Neuronal stem cell (in vitro differentiated cells): Measurements from ENCODE around the gene PRDM10.

Source experiments
- DNase-seq: peaks from one replicate; pipeline ENCODE4 v3.0.0-alpha.2; 2013; ENCODE audit warnings: low spot score
- H2AFZ ChIP-seq: one replicate; pipeline ENCODE4 v1.6.1; 2013; ENCODE audit warnings: mild to moderate bottlenecking, low read length, inconsistent platforms
- H2AK5ac ChIP-seq: 2 replicates; pipeline ENCODE4 v1.6.1; 2013; ENCODE audit warnings: low read depth, mild to moderate bottlenecking, inconsistent platforms, low read length, moderate library complexity, mixed read lengths
- H2BK120ac ChIP-seq: 2 replicates; pipeline ENCODE4 v1.6.1; 2013; ENCODE audit warnings: low read depth, mild to moderate bottlenecking, inconsistent platforms, low read length, moderate library complexity, mixed read lengths
- H2BK12ac ChIP-seq: one replicate; pipeline ENCODE4 v1.6.1; 2013; ENCODE audit warnings: low read length, inconsistent platforms
- H2BK15ac ChIP-seq: 2 replicates; pipeline ENCODE4 v1.6.1; 2013; ENCODE audit warnings: mild to moderate bottlenecking, low read length, inconsistent platforms, mixed read lengths
- H2BK5ac ChIP-seq: one replicate; pipeline ENCODE4 v1.6.1; 2013; ENCODE audit warnings: inconsistent platforms, mild to moderate bottlenecking, low read length, moderate library complexity
- H3K14ac ChIP-seq: one replicate; pipeline ENCODE4 v1.6.1; 2013; ENCODE audit warnings: low read length, inconsistent platforms
- H3K18ac ChIP-seq: 2 replicates; pipeline ENCODE4 v1.6.1; 2013; ENCODE audit warnings: low read length, inconsistent platforms
- H3K23ac ChIP-seq: 2 replicates; pipeline ENCODE4 v1.6.1; 2013; ENCODE audit warnings: low read depth, mild to moderate bottlenecking, mixed read lengths, low read length, inconsistent platforms; ENCODE audit not compliant: poor library complexity
- H3K27ac ChIP-seq: replicated peaks from 3 replicates; pipeline ENCODE4 v1.5.1; 2013; ENCODE audit warnings: low read length, inconsistent platforms
- H3K27me3 ChIP-seq, 3 experiments: 2 replicates each; pipeline ENCODE4 v1.6.1; 2013; ENCODE audit warnings: low read length in 3 of 3, mild to moderate bottlenecking in 2 of 3, inconsistent platforms in 1 of 3, low read depth in 1 of 3, mixed read lengths in 1 of 3, moderate library complexity in 1 of 3; ENCODE audit not compliant: control insufficient read depth in 3 of 3, insufficient read depth in 3 of 3
- H3K36me3 ChIP-seq, 2 donors: replicated peaks in 1 of 2; 2 replicates each; pipeline ENCODE4 v1.6.1; 2013; ENCODE audit warnings: low read length in 2 of 2; ENCODE audit not compliant: control insufficient read depth in 2 of 2, insufficient read depth in 2 of 2
- H3K4ac ChIP-seq: 2 replicates; pipeline ENCODE4 v1.6.1; 2013; ENCODE audit warnings: inconsistent platforms, mild to moderate bottlenecking, low read length, moderate library complexity
- H3K4me1 ChIP-seq, 2 donors: 1 replicate in 1 of 2; 2 replicates in 1 of 2; pipeline ENCODE4 v1.6.1; 2013; ENCODE audit warnings: low read length in 2 of 2, low read depth in 1 of 2; ENCODE audit not compliant: control insufficient read depth in 2 of 2, insufficient read depth in 1 of 2
- H3K4me2 ChIP-seq: one replicate; pipeline ENCODE4 v1.6.1; 2013; ENCODE audit warnings: mild to moderate bottlenecking, low read length, inconsistent platforms; ENCODE audit not compliant: insufficient read depth, poor library complexity, severe bottlenecking
- H3K4me3 ChIP-seq, 2 donors: 2 replicates each; pipeline ENCODE4 v1.5.1; 2013; ENCODE audit warnings: low read length in 2 of 2, mild to moderate bottlenecking in 2 of 2, inconsistent platforms in 1 of 2, moderate library complexity in 1 of 2
- H3K79me1 ChIP-seq: one replicate; pipeline ENCODE4 v1.6.1; 2013; ENCODE audit warnings: low read depth, mild to moderate bottlenecking, inconsistent platforms, low read length, moderate library complexity
- H3K9ac ChIP-seq: one replicate; pipeline ENCODE4 v1.6.1; 2013; ENCODE audit warnings: mild to moderate bottlenecking, low read depth, low read length, inconsistent platforms; ENCODE audit not compliant: poor library complexity
- H3K9me3 ChIP-seq, 2 donors: replicated peaks in 1 of 2; 2 replicates each; pipeline versions ENCODE3 to v1.6.1; 2013; ENCODE audit warnings: low read length in 2 of 2, mild to moderate bottlenecking in 2 of 2, inconsistent platforms in 1 of 2, low read depth in 1 of 2, mixed read lengths in 1 of 2, moderate library complexity in 1 of 2; ENCODE audit not compliant: control insufficient read depth in 2 of 2, insufficient read depth in 1 of 2
- H4K8ac ChIP-seq: one replicate; pipeline ENCODE4 v1.6.1; 2013; ENCODE audit warnings: low read depth, mild to moderate bottlenecking, inconsistent platforms, low read length, moderate library complexity
- H4K91ac ChIP-seq: one replicate; pipeline ENCODE4 v1.6.1; 2013; ENCODE audit warnings: low read length, low read depth, mild to moderate bottlenecking, inconsistent platforms; ENCODE audit not compliant: poor library complexity
- WGBS, 2 donors: extraction: QIAGEN DNeasy Blood & Tissue Kit; methylation state at CpG; one replicate each; pipeline ENCODE4 v1.1.7; 2013; ENCODE audit warnings: missing lambda C conversion rate in 2 of 2, mixed read lengths in 1 of 2; ENCODE audit not compliant: insufficient read length in 2 of 2, insufficient replicate concordance in 1 of 2; ENCODE audit errors: extremely low coverage in 2 of 2; 5-methylcytosine and 5-hydroxymethylcytosine counted together

The PRDM10 gene

DNA sequence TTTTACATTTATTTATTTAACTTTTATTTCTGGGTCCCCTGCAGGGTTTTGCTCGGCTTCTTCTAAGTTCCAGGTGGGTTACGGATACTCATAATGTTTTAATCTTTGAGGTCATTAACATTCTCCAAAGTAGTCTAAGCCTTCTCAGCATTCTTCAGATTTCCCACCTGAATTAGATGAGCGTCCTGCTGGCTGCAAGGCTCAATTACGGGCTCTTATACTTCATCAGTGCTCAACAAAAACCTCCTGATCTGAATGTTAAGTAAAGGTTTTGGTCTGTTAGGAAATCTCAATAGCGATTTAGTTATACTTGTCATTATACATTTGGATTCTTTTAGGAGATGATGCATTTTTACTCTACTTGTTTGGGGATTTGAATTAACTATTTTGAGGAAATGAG is 80.0 kb downstream of the PRDM10 start:
- no peak overlapping the region for H3K4ac ChIP-seq
- peaks cover 8 to 35% of the 10 kb centered on the region in 2 donors for H3K36me3 ChIP-seq
- peaks cover 0 to 2% of the 10 kb centered on the region in 2 donors for H3K9me3 ChIP-seq
- H3K4me1 ChIP-seq = no peaks in the 10 kb centered on the region
- no peak overlapping the region for H2BK12ac ChIP-seq
- no peak overlapping the region for H3K18ac ChIP-seq
- no peak overlapping the region for H2BK5ac ChIP-seq
- H3K4me2 ChIP-seq = no peak overlapping the region
- H3K27ac ChIP-seq = no peak overlapping the region
- H2BK15ac ChIP-seq = no peak overlapping the region
- no peak overlapping the region for H3K4me3 ChIP-seq
- H2AFZ ChIP-seq = no peak overlapping the region
- no peak overlapping the region for H3K23ac ChIP-seq
- no peaks in the 10 kb centered on the region for H3K27me3 ChIP-seq
- H3K9ac ChIP-seq = no peak overlapping the region
- no peak overlapping the region for H2AK5ac ChIP-seq
- no peaks in the 10 kb centered on the region for H3K79me1 ChIP-seq
- no CpG with 5 or more reads among the region's 5 CpGs for WGBS, 2 donors
- no peak overlapping the region for H4K91ac ChIP-seq
- H3K14ac ChIP-seq = no peak overlapping the region
- H2BK120ac ChIP-seq = no peak overlapping the region
- H4K8ac ChIP-seq = no peak overlapping the region
- DNase-seq = no peak

DNA sequence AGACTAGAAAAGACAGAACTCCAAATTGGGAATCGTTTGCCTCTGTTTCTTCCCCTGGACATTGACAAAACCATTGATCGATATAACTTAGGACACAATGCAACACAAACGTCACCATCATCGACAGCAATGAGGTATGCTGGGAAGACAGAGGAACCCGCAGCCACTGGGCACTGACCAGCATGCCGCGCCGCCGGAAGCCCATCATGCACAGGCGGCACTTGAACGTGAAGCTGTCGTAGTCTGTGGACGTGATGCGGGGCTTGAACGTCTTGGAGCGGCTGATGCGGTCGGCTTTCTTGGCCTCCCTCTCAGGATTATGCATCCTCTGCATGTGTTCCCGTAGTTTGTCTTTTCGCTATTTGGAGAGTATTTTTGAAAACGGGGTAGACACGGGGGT is 84.3 kb downstream of the PRDM10 start:
- Histone ChIP-seq H3K14ac (no peak overlapping the region), H2BK12ac (no peak overlapping the region), H3K36me3 (peaks cover 22 to 56% of the 10 kb centered on the region in 2 donors), H3K18ac (no peak overlapping the region), H3K9me3 (peaks cover 0 to 4% of the 10 kb centered on the region in 2 donors), H3K23ac (no peak overlapping the region), H3K4me1 (no peaks in the 10 kb centered on the region), H3K4ac (no peak overlapping the region), H4K91ac (peak overlapping the region; percentile 75), H3K4me3 (peak overlapping the region in 1 of 2 donors; percentile 57), H3K9ac (no peak overlapping the region), H2BK15ac (no peak overlapping the region), H3K4me2 (no peak overlapping the region), H3K79me1 (no peaks in the 10 kb centered on the region), H2AK5ac (no peak overlapping the region), H4K8ac (peak overlapping the region; percentile 87), H2BK5ac (no peak overlapping the region), H3K27ac (no peak overlapping the region), H3K27me3 (no peaks in the 10 kb centered on the region), H2BK120ac (no peak overlapping the region), H2AFZ (no peak overlapping the region)
- no peak for DNase-seq
- no CpG with 5 or more reads among the region's 22 CpGs for WGBS, 2 donors

DNA sequence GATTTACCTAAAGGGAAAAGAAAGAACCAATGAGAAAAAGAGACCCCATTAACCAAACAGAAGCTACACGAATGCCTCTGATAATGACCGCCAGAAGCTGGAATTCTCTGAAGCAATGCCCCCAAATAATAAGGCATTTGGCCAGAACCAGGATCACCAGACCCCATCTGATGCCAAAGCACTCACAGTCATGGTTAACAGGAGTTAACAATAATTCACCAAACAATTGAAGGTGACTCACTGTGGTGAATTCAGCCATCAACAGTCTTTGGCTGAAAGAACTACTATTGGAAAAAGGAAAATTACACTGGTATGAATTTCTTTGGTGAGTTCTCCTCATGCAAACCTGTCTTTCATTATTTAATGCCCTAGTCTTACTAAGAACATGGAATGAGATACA is 85.4 kb downstream of the PRDM10 start:
- no peak overlapping the region for H2BK120ac ChIP-seq
- H3K4me3 ChIP-seq = no peak overlapping the region
- no peak overlapping the region for H3K14ac ChIP-seq
- H3K4me2 ChIP-seq = no peak overlapping the region
- no peak overlapping the region for H4K91ac ChIP-seq
- H3K79me1 ChIP-seq = no peaks in the 10 kb centered on the region
- H3K36me3 ChIP-seq = peaks cover 20 to 46% of the 10 kb centered on the region in 2 donors
- H3K9me3 ChIP-seq = peaks cover 0 to 4% of the 10 kb centered on the region in 2 donors
- no peak overlapping the region for H3K27ac ChIP-seq
- WGBS, 2 donors = no CpG with 5 or more reads among the region's 2 CpGs
- H3K4ac ChIP-seq = no peak overlapping the region
- no peak overlapping the region for H3K9ac ChIP-seq
- no peaks in the 10 kb centered on the region for H3K4me1 ChIP-seq
- no peak overlapping the region for H2BK5ac ChIP-seq
- H2BK15ac ChIP-seq = no peak overlapping the region
- no peak overlapping the region for H2BK12ac ChIP-seq
- no peak for DNase-seq
- no peak overlapping the region for H3K23ac ChIP-seq
- no peaks in the 10 kb centered on the region for H3K27me3 ChIP-seq
- H2AFZ ChIP-seq = no peak overlapping the region
- H2AK5ac ChIP-seq = no peak overlapping the region
- no peak overlapping the region for H4K8ac ChIP-seq
- H3K18ac ChIP-seq = no peak overlapping the region

DNA sequence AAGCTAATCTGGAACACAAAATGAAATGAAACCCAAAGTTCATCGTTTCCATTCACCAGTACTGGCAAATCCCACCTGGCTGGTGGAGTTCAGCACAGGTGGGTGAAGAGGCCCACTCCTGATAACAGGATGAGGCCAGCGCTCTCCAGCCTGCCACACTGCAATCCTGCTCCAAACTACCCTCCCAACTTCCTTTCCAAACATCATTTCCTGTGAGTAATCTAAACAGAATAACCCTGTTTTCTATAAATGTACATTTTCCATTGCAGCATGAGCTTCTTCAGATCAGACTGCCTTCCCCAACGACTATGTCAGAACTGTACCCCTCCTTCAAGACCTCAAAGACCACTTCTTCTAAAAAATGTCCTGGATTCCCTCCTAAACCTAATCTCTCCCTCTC is 91.3 kb downstream of the PRDM10 start:
- peaks cover 22 to 59% of the 10 kb centered on the region in 2 donors for H3K36me3 ChIP-seq
- no peak overlapping the region for H2AFZ ChIP-seq
- no peak overlapping the region for H3K4me3 ChIP-seq
- peaks cover 0 to 2% of the 10 kb centered on the region in 2 donors for H3K9me3 ChIP-seq
- no peak overlapping the region for H3K4me2 ChIP-seq
- H3K9ac ChIP-seq = no peak overlapping the region
- WGBS, 2 donors = no CpG with 5 or more reads among the region's 3 CpGs
- no peak overlapping the region for H3K14ac ChIP-seq
- no peak overlapping the region for H2AK5ac ChIP-seq
- H2BK12ac ChIP-seq = no peak overlapping the region
- H2BK5ac ChIP-seq = no peak overlapping the region
- H4K91ac ChIP-seq = no peak overlapping the region
- no peak for DNase-seq
- H3K79me1 ChIP-seq = no peaks in the 10 kb centered on the region
- no peak overlapping the region for H4K8ac ChIP-seq
- no peaks in the 10 kb centered on the region for H3K4me1 ChIP-seq
- no peak overlapping the region for H3K23ac ChIP-seq
- H3K4ac ChIP-seq = no peak overlapping the region
- no peak overlapping the region for H2BK120ac ChIP-seq
- H3K27me3 ChIP-seq = no peaks in the 10 kb centered on the region
- H2BK15ac ChIP-seq = no peak overlapping the region
- no peak overlapping the region for H3K18ac ChIP-seq
- no peak overlapping the region for H3K27ac ChIP-seq
